ENCODE results near the gene PITRM1.

- TF ChIP-seq RORB (CRISPR knock-in tag; IDR thresholded peaks at IDR 0.05) (no peak), FOXP1 (CRISPR knock-in tag; IDR thresholded peaks at IDR 0.05; ENCODE audit: borderline replicate concordance) (no peak), FOXK1 (CRISPR knock-in tag; IDR thresholded peaks at IDR 0.05) (no peak), CTCF (IDR thresholded peaks at IDR 0.05) (no peak), MYBL2 (CRISPR knock-in tag; IDR thresholded peaks at IDR 0.05) (no peak), TEAD4 (CRISPR knock-in tag; IDR thresholded peaks at IDR 0.05) (no peak), NR3C1 (CRISPR knock-in tag; conservative IDR thresholded peaks at IDR 0.05; ENCODE audit: low read depth) (no peak), SMAD3 (CRISPR knock-in tag; IDR thresholded peaks at IDR 0.05; ENCODE audit: borderline replicate concordance) (no peak), ATF3 (CRISPR knock-in tag; conservative IDR thresholded peaks at IDR 0.05) (no peak), ATF1 (CRISPR knock-in tag; IDR thresholded peaks at IDR 0.05) (no peak)
Observed at GRCh38 chr10:3127921-3128320, 44.7 kb downstream of the PITRM1 start.
